Stimulated activated CD8-positive, alpha-beta memory T cell treated with anti-CD3 and anti-CD28 coated beads, Interleukin-4, amount 100 ng/mL, for 4 hours (primary cell): ENCODE results near the gene BMAL1.
"Not testable (repeated sequence)": the region's sequence is repeated elsewhere in the genome, so short reads cannot be mapped to it uniquely, and the experiment has no call there.

Experiments used
- DNase-seq, 2 donors: peaks; one replicate each; pipeline ENCODE4 v3.0.0-alpha.2; 2020; ENCODE audit warnings: low read depth in 2 of 2, low spot score in 1 of 2

Gene BMAL1

GRCh38 chr11:13277768-13278608 is at the start of gene BMAL1:
BMAL1 (plus strand) TSS chr11:13277790; CDS start chr11:13354309, 76,519 bp downstream.
- DNase-seq = peak in 1 of 2 donors; percentile 26

GRCh38 chr11:13228572-13228971 is 49.0 kb upstream of the BMAL1 start:
- no peak for DNase-seq

- DNase-seq = no peak
Measured at GRCh38 chr11:13229136-13229535, 48.5 kb upstream of the BMAL1 start.

- DNase-seq = no peak
Measured at GRCh38 chr11:13229711-13230318, 47.8 kb upstream of the BMAL1 start.

GRCh38 chr11:13233173-13233745 is 44.3 kb upstream of the BMAL1 start:
- DNase-seq = no peak

GRCh38 chr11:13235895-13236294 is 41.7 kb upstream of the BMAL1 start:
- DNase-seq = no peak

- DNase-seq = no peak
Measured at GRCh38 chr11:13236626-13237025, 41.0 kb upstream of the BMAL1 start.

- DNase-seq = no peak
Measured at GRCh38 chr11:13237761-13238160, 39.8 kb upstream of the BMAL1 start.

- DNase-seq = peak; percentile 15 to 16
Measured at GRCh38 chr11:13238879-13239514, 38.6 kb upstream of the BMAL1 start.

- DNase-seq = no peak
Measured at GRCh38 chr11:13242564-13242963, 35.0 kb upstream of the BMAL1 start.

GRCh38 chr11:13247606-13248296 is 29.8 kb upstream of the BMAL1 start:
- no peak for DNase-seq

- DNase-seq = no peak
Measured at GRCh38 chr11:13249177-13249576, 28.4 kb upstream of the BMAL1 start.

- no peak for DNase-seq
Measured at GRCh38 chr11:13249992-13250391, 27.6 kb upstream of the BMAL1 start.

GRCh38 chr11:13251966-13252365 is 25.6 kb upstream of the BMAL1 start:
- no peak for DNase-seq

GRCh38 chr11:13252438-13252837 is 25.2 kb upstream of the BMAL1 start:
- DNase-seq = no peak

GRCh38 chr11:13256216-13256615 is 21.4 kb upstream of the BMAL1 start:
- DNase-seq = no peak

- DNase-seq = not testable (repeated sequence)
Measured at GRCh38 chr11:13258061-13258460, 19.5 kb upstream of the BMAL1 start.

- DNase-seq = no peak
Measured at GRCh38 chr11:13258855-13259254, 18.7 kb upstream of the BMAL1 start.

GRCh38 chr11:13259374-13259773 is 18.2 kb upstream of the BMAL1 start:
- no peak for DNase-seq

GRCh38 chr11:13260201-13260962 is 17.2 kb upstream of the BMAL1 start:
- no peak for DNase-seq
